ENCODE results near the gene MAPKAPK2.

GRCh38 chr1:206649261-206649921 is 35.3 kb upstream of the MAPKAPK2 start:
- TF ChIP-seq, protein P1, sequence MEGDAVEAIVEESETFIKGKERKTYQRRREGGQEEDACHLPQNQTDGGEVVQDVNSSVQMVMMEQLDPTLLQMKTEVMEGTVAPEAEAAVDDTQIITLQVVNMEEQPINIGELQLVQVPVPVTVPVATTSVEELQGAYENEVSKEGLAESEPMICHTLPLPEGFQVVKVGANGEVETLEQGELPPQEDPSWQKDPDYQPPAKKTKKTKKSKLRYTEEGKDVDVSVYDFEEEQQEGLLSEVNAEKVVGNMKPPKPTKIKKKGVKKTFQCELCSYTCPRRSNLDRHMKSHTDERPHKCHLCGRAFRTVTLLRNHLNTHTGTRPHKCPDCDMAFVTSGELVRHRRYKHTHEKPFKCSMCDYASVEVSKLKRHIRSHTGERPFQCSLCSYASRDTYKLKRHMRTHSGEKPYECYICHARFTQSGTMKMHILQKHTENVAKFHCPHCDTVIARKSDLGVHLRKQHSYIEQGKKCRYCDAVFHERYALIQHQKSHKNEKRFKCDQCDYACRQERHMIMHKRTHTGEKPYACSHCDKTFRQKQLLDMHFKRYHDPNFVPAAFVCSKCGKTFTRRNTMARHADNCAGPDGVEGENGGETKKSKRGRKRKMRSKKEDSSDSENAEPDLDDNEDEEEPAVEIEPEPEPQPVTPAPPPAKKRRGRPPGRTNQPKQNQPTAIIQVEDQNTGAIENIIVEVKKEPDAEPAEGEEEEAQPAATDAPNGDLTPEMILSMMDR (IDR thresholded peaks at IDR 0.05; ENCODE audit: poor library complexity): no peak
- TF ChIP-seq EZH2 (IDR thresholded peaks at IDR 0.05; ENCODE audit: borderline replicate concordance): no peak

Measured in hepatocyte (in vitro differentiated cells).